ENCODE measurements around the gene PRDM11.
"Not testable (repeated sequence)": the region's sequence is repeated elsewhere in the genome, so short reads cannot be mapped to it uniquely, and the experiment has no call there.

PRDM11 gene

DNA sequence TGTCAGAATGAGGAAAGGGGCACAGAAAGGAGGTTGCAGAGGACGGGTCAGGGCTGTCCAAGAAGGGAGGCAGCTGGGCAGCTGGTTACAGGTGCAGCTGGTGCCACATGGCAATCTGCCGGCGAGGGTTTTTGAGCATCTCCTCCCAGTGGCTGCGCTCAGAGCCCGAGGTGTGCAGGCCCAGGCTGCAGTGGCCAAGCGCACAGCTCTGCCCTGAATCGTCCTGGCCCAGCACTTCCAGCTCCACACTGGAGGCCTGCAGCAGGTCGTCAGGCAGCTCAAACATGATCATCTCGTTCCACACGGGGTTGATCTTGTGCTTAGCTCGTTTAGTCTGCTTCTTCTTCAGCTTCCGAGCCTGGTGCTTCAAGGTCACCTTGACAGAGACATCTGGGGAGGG lies 97.5 kb downstream of the PRDM11 start:
- no peak for DNase-seq

DNA sequence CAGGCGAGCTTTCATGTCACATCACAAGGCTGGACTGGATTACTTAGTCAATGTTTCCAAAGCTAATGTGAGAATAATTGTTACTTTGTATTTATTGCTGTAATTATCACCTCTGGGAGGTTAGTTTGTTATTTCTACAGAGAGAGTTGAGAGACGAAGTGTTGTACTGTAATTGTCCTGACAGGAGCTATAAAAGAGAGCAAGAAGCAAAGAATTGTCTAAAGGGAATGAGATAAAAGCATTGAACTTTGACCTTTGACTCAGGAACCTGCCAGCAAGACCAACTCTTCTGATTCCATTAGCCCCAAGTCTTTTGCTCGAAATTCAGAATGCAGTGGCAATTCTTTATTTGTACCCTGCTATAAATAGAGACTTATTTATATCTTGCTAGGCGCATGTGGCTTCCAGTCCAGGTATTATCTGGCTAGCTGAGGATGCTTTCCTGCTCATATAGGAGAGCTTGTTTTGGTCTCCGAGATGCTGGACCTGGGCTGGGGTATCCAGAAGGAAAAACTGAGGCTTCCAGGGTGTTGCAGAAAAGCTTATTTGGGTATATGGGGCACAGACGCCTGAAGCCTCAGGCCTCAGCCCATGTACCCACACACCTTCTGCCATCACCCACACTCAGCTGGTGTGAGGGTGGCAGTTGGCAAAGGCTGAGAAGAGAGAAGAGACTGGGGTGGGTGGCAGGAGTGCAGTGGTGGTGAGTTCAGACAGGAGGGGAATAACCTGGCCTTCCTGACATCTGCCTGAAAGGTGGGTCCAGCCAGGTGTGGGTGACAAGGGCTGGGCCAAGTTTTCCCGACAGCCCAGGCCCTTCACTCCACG lies 99.0 kb downstream of the PRDM11 start:
- DNase-seq: no peak

DNA sequence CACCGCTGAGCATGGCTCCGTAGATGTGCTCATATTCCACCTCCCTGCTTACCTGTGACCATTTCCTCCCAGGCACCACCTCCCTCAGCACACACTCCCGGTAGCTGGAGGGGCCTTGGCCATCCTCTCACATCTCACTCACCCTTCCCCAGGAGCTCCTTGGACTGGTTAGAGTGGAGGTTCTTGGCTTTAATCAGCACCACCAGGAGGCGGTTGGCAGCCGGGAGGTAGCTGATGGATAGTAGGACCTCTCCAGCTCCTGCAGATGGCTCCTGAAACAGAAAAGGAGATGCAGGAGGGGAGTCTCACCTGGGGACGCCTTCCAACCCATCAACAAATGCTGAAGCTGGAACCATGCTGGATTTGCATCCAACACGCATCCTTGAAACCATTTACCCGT lies 99.8 kb downstream of the PRDM11 start:
- no peak for DNase-seq

DNA sequence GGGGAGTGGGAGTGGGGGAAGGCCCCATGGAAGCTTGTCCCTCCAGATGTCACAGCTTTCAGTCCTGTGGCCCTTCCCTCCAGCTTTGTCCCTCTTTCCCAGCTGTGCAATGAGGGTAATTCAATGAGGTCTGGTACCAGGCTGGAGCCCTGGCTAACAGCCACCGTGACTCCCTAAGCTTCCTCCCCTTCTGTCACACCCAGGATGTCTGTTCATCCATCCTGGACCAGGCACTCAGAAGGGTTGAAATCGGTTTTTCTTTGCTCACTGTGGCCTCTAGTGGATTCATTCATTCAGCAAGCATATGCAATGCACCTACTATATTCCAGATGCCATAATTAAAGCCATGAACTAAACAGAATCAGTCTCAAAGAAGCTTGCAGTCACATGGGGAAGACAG lies 101.0 kb downstream of the PRDM11 start:
- no peak for DNase-seq

DNA sequence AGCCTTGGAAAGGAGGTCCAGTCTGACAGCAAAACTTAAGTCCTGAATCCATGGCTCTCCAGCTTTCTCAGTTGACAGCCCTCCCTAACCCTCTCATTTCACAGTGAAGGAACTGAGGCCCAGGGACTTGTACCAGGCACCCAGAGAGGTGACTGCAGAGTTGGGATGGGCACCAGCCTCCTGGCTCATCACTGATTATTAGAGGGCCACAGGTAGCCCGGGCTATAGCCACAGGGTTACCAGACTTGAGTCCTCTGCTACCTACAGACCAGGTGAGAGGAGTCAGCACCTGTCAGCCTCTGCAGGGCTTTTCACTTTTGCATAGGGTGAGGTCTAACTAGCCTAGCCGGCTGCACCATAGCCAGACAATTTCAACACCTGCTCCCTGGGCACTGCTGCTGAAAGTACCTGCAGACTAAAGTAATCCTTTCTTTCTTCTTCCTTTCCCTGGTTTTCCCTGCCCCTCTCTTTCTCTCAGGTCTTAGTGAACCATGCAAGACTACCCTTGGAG lies 102.1 kb downstream of the PRDM11 start:
- no peak for DNase-seq

DNA sequence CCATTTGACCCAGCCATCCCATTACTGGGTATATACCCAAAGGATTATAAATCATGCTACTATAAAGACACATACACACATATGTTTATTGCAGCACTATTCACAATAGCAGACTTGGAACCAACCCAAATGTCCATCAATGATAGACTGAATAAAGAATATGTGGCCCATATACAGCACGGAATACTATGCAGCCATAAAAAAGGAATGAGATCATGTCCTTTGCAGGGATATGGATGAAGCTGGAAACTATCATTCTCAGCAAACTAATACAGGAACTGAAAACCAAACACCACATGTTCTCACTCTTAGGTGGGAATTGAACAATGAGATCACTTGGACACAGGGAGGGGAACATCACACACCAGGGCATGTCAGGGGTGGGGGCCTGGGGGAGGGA lies 102.9 kb downstream of the PRDM11 start:
- DNase-seq: not testable (repeated sequence)

DNA sequence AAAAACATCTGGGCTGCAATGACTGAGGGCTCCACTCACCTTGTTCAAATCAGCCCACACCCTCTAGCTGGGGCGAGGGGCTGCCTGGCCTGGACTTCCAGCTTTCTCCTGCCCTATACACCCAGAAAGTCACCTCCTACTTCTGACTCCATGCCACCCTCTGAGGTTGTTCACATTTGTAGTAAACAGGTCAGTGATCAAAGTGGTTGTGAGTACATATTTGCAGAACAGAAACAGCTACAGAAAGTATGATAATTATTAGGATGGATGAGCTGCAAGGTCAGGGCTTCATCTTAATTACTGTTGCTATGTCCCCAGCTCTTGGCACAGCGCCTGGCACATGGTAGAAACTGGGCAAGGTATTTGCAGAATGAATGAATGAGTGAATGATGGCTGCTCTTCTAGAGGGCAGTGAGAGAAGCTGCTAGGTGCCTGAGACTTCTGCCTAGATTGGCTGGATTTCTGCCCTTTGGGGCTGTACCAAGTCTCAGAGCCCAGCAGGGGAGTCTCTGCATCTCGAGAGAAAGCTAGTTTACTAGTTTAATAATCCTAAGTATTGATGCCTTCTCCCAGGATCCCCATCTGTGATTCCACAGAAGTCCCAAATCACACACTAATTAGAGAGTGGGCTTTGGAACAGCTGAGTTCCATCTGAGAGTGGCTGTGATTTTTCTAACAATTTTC lies 103.7 kb downstream of the PRDM11 start:
- no peak for DNase-seq

DNA sequence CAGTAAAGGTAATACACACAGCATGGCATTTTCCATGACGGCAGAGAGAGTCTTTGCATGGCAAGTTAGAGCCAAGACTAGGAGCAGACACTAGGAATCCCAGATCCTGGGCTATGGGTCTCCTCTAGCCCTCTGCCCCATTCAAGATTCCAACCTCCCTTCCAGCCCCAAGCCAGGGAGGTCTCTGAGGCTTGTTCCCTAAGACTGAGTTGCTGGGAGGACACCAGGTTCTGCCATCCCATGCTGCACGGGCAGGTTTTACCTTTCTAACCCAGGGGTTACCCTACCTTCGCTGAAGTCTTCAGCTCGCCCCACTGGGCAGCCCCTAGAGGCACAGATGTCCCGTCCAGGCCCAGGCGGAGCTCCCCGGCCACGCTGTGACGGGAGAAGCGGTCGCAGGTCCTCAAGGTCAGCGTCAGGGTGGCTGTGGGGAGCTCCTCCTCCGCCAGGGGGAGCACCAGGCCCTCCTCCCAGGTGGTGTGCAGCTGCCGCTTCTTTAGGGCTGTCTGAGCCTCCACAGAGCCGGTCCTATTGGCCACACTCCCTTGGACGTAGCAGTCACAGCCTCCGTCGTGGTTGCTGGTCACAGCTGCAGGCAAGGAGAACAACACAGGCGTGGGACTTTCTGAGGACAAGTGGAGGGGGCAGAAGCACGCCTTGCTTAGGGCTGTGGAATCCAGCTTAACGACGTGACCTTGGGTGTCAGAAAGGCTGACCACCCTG lies 105.9 kb downstream of the PRDM11 start:
- peak; percentile 4 to 5 for DNase-seq

DNA sequence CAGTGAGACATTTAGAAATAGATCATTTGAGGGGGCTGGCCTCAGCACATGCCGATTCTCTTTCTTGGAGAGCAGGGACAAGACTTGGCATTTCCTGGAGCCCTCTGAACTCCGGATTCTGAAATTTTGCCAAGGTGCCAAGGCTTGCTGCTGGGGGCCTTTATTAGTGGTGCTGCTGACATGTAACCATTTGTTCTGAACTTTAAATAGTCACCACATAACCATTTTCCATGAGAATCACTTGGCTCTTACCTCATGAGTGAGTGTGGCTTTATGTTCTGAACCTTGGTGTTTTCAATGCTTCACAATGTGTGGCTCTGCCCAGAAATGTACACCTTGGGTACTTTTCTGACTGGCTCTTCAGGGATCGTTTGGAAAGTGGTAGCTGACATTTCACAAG lies 106.4 kb downstream of the PRDM11 start:
- DNase-seq: no peak

DNA sequence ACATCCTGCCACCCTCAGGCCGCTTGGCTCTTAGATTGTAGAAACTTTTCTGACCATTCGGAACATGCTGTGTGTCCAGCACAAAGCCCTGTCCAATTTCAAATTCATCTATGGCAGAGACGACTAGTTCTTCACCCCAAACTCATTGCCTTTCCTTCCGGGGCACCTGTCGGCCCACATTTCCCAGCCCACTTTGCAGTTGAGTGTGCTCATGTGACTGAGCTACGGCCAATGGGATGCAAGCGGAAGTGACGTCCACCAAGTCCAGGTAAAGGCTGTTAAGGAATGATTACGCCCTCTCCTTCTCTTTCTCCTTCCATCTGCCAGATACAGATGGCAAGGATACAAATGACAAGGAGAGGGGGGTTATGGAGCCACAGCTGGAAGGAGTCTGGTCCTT lies 107.2 kb downstream of the PRDM11 start:
- DNase-seq: no peak

DNA sequence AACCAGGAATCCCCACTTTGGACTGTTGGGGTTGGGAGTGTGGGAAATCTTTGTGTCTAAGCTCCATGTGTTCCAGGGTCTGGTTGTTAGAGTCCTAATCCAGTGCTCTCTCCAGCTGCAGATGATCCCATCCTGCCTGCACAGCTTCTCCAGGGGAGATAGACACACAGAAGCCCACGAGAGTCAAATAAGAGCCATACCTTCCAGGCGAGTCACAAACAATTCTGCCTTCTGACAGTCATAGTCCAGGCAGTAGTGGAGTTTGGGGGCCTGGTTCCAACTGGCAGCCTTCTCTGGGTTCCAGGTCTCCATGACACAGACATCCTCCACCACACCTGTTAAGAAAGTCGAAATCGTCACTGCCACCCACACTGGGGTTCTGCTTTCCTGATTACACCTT lies 107.6 kb downstream of the PRDM11 start:
- no peak for DNase-seq

DNA sequence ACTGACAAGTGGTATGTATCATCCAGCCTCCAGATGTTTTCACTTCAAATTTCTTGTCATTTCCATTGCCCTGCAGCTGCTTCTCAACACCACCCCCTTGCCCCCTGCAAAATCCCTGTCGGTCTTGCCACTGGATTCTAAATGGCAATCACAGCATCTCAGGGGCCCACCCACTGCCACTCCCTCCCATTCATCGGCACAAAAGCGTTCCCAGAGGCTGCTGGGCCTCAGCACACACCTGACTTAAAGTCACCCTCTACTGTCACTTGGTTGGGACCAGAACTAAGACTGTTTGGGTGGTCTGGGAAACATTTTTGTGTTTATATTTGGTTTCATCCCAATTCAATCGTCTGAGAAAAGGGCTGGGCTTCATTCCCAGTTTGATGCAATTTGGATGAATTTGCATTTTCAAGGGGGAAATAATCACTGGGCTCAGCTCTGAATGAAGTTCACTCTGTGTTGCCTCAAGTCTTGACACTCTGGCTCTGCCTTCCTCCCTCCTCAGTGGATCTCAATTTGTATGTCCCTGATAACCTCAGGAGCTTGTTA lies 112.6 kb downstream of the PRDM11 start:
- DNase-seq: no peak

DNA sequence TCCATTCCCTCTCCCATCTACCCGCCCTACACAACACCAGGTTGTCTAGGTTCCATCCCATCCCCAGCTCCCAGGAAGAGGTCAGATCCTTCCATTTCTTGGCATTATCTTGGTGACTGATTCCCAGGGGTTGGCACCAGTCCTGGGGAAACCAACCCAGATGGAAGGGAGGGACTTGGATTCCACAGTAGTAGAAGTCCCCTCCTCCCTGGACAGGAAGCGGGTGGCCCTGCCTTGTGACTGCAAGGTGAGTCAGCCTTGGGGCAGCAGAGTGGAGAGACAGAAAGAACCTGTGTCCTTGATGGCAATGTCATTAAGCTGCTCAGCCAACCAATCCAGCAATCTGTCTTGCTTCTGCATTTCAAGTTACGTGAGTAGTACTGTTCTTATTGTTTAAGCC lies 113.2 kb downstream of the PRDM11 start:
- DNase-seq: no peak

DNA sequence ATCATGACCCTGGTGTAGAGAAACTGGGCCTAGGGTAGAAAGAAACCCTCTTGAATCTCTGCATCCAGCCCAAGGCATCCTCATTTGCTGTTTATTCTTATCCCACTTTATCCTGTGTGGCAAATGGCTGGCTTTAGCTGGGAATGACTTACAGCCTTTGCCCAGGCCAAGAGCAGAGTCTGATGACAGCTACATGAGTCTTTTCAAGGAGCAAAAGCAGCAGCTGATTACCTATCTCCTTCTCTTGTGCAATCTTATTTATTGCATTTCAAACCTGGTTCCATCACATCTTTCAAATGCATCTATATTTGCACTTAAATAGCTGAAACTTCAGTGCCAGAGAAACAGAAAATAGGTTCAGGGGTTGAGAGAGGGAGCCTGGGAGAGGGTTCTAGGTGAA lies 113.6 kb downstream of the PRDM11 start:
- DNase-seq: no peak

DNA sequence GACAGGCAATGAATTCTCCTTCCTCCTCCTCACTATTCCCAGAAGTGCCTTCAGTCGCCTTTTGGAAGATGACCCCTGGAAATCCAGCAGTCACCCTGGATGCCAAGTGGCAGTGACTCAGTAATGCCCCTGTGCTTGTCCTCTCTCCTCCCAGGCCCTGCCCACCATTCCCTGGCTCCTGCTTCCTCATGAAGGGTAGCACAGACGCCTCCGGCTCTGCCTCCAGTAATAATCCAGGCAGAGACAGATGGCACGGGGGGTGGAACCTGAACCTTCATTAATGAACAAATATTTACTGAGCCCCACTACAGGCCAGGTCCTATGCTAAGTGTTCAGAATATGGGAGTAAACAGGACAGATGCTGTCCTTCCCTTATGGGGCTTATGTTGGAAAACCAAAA lies 116.5 kb downstream of the PRDM11 start:
- no peak for DNase-seq

DNA sequence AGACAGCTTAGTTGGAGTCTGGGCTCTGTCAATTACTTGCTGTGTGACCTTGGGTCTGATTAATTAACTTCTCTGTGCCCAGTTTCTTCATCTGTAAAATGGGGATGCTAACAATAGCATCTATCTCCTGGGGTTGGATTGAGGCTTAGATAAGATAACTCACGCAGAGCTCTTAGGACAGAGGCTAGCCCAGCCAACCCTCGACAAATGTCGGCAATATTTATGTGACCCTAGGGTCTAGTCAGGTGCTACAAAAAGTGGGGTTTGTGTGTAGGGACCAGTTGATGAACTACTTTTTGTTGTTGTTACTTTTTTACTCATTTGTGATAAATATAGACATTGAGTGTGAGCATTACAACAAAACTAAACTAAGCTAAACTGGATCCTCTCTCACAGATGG lies 117.3 kb downstream of the PRDM11 start:
- DNase-seq: no peak

DNA sequence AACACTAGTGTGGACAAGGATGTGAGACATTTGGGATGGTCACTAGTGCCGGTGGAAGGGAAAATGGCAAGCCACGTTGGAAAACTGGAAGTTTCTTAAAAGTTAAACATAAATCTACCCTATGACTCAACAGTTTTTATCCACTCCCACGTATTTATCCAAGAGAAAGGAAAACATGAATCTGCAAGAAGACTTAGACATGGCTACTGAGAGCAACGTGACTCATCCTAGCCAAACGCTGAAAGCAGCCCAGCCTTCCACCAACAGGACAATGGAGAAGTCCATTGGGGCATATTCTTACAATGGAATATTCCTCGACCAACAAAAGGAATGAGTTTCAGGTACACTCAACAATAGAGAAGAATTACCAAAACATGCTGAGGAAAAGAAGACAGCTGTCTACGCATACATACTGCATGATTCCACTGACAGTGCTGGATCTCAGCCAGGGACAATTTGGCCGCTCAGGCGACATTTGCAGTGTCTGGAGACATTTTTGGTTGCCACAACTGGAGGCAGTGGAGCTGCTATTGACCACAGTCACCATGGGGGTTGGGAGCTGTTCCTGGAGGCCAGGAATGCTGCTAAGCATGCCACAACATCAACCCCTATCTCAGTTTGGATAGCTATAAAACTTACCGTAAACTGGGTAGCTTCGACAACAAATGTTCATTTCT lies 118.5 kb downstream of the PRDM11 start:
- no peak for DNase-seq

DNA sequence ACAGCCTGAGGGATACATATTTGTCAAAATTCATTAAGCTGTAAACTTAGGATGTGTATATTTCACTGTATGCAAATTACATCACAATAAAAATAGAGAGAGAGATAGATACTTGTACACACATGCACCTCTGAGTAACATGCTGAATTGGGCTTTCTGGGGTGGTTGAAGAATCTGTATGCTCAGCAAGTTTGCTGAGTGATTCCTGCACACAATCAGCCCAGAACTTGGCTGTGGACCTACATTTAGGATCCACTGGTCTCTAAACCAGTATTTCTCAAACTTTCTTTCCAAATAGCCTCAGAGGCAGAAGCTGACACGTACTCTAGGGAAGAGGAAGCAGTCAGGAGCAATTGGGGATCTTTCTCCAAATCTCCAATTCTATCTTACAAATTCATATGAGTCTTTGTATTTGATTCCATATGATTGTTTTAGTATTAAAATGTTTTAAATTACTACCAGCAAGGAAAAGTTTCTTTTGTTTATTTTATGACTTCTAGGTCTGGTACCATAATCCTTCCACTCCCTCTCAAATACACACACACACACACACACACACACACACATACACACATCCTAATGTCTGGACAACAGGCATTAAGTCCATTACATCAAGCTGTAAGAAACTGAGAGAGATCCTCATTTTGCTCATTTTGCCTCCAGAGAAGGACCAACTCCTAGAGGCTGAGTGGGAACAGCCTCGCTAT lies 119.7 kb downstream of the PRDM11 start:
- DNase-seq: no peak

DNA sequence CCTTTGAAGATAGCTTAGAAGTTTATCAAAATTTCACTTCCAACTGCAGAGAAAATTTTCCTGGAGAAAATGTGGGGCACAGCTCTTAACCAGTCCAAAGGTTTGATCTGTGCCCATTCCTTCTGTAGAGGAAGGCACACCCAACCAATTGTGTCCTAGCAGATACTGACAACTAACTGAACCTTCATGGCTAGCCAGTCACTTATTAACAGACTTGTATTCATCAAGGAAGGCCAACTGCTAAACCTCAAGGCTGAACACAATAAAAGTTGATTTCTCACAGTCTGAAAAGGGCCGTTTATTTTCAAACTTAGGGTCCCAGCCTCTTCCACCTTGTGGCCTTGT lies 120.2 kb downstream of the PRDM11 start:
- DNase-seq: no peak

DNA sequence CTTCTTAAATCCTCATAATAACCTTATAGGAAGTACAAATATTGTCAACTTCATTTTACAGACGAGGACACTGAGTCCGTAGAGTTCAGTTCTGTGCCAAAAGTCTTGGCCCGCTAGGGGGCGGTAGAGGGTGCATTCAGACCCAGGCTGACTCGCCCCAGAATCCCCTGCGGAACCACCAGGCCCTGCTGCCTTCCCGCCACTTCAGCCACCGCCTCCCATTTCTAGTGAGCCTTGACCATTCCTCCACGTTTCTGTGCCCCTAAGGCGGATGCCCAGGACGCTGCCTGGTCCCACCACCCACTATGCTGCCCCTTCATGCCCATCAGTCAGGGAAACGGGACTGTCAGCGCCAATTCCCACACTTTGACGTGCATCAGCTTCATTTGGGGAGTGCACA lies 120.6 kb downstream of the PRDM11 start:
- DNase-seq: no peak

DNA sequence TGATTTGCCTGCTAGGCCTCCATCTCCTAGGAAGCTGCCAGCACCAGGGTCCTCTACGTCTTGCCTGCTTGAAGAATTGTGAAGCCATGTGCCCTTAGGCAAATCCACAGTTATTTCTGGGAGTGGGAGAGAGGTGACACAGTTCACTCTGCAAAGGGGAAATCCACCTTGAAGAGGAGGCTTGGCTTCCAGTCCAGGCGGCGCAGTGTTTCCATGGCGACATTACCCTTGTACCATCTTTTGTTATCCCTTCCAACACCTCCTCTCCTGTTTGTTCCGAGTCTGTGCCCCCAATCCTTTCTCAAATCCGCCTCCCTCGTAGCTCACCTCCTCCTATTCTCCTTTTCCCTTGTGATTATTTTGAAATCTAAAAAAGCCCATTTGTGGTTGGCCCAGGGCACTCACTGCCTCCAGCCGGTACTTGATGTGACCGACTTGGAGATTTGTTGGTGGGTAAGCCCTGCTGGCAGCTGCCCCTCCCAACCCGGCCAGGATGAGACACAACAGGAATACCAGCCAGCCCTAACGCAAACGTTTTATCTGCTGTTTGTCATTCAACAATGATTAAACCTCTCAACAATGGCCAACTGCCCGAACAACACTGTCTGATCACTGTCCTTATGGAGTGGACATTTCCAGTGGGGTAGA lies 121.3 kb downstream of the PRDM11 start:
- no peak for DNase-seq

DNA sequence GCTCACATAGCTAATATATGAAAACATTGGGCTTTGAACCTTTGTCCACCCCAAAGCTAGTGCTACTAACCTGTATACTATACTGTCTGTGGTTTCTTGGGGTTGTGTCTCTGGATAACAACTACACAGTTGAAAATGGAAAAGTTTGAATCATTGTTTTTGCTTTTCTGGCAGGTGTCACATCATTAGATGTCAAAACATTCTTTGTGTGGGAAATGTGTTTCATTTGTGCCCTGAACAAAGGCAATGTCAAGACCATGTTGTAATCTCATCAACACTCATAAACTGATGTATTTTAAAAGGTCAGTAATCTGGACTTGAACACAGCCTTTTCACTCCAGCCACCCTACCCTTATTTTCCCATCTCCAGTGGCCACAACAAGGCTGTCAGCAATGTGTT lies 123.2 kb downstream of the PRDM11 start:
- no peak for DNase-seq
